ENCODE measurements around the gene DCBLD1. TPM values are rescaled to one million over a fixed set of nuclear protein-coding genes. Genes with fewer than 3 reads are reported as not detected.

Gene DCBLD1
- total RNA-seq, 1 donor: 29.7 TPM

DNA sequence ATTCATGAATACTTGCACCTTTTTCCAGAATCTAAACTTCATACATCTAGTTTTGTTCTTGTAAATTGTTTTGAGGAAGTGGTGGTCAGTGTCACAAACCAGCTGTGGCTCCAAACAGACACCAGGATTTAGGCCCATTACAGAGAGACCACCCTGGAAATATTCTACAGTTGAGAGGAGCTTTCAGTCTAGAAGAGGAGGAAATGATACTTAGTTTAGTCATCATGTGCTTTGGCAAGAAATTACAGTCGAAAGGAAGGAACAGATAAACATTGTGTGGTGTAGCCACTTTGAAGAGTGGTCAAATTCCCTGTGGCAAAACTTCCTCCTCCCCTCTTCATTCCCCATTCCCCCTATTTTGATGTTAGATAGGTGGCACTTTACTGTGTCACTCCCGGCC is 15.7 kb downstream of the DCBLD1 start:
- H4K20me1 ChIP-seq (ENCODE audit: insufficient read depth, low read length): no peaks in the 10 kb centered on the region
- peak overlapping the region; percentile 72 for H3K4me2 ChIP-seq (ENCODE audit: insufficient read depth, low read length)
- no peaks in the 10 kb centered on the region for H3K27me3 ChIP-seq (ENCODE audit: insufficient read depth, low read length)
- no peaks in the 10 kb centered on the region for H3K36me3 ChIP-seq (ENCODE audit: insufficient read depth, low read length)
- no peak overlapping the region for H2AFZ ChIP-seq (ENCODE audit: low read length)
- DNase-seq (ENCODE audit: insufficient read length, low spot score, missing footprints): peak; percentile 84
- H3K79me2 ChIP-seq (ENCODE audit: insufficient read depth, low read length): peaks cover 86% of the 10 kb centered on the region
- peaks cover 71% of the 10 kb centered on the region for H3K4me1 ChIP-seq (ENCODE audit: insufficient read depth, low read length)
- H3K9me3 ChIP-seq (ENCODE audit: low read depth, low read length): no peaks in the 10 kb centered on the region
- peak overlapping the region; percentile 97 for H3K27ac ChIP-seq (ENCODE audit: low read depth, low read length)
- TF ChIP-seq, protein P1, sequence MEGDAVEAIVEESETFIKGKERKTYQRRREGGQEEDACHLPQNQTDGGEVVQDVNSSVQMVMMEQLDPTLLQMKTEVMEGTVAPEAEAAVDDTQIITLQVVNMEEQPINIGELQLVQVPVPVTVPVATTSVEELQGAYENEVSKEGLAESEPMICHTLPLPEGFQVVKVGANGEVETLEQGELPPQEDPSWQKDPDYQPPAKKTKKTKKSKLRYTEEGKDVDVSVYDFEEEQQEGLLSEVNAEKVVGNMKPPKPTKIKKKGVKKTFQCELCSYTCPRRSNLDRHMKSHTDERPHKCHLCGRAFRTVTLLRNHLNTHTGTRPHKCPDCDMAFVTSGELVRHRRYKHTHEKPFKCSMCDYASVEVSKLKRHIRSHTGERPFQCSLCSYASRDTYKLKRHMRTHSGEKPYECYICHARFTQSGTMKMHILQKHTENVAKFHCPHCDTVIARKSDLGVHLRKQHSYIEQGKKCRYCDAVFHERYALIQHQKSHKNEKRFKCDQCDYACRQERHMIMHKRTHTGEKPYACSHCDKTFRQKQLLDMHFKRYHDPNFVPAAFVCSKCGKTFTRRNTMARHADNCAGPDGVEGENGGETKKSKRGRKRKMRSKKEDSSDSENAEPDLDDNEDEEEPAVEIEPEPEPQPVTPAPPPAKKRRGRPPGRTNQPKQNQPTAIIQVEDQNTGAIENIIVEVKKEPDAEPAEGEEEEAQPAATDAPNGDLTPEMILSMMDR (IDR thresholded peaks at IDR 0.05; ENCODE audit: extremely low read depth, low read depth, low read length): no peak
- no peak overlapping the region for H3K4me3 ChIP-seq (ENCODE audit: insufficient read depth, low read length)

DNA sequence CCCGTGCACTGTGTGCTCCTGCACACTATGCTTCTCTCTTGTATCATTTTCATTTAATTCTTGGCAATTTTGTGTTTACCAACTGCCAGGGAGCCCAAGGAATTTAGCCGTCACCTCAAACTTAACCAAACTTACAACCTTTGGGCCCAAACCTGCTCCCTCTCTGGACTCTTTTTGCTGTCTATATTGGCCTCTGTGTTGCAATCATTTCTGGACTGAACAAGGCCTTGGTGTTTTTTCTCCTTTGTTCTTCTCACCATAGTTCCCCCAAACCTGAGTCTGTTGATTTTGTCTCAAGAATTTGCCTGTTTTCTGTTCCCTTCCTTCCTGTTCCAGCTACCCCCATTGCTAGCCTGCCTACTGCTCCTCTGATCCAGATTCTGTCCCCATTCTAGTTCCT is 19.2 kb downstream of the DCBLD1 start:
- H2AFZ ChIP-seq (ENCODE audit: low read length): no peak overlapping the region
- H3K79me2 ChIP-seq (ENCODE audit: insufficient read depth, low read length): peaks cover 82% of the 10 kb centered on the region
- H3K4me3 ChIP-seq (ENCODE audit: insufficient read depth, low read length): no peak overlapping the region
- DNase-seq (ENCODE audit: insufficient read length, low spot score, missing footprints): no peak
- H3K4me2 ChIP-seq (ENCODE audit: insufficient read depth, low read length): no peak overlapping the region
- no peaks in the 10 kb centered on the region for H3K27me3 ChIP-seq (ENCODE audit: insufficient read depth, low read length)
- no peaks in the 10 kb centered on the region for H4K20me1 ChIP-seq (ENCODE audit: insufficient read depth, low read length)
- H3K9me3 ChIP-seq (ENCODE audit: low read depth, low read length): no peaks in the 10 kb centered on the region
- TF ChIP-seq, protein P1 (IDR thresholded peaks at IDR 0.05; ENCODE audit: extremely low read depth, low read depth, low read length): no peak
- H3K36me3 ChIP-seq (ENCODE audit: insufficient read depth, low read length): peaks cover 28% of the 10 kb centered on the region
- peaks cover 55% of the 10 kb centered on the region for H3K4me1 ChIP-seq (ENCODE audit: insufficient read depth, low read length)
- peak overlapping the region; percentile 25 for H3K27ac ChIP-seq (ENCODE audit: low read depth, low read length)

DNA sequence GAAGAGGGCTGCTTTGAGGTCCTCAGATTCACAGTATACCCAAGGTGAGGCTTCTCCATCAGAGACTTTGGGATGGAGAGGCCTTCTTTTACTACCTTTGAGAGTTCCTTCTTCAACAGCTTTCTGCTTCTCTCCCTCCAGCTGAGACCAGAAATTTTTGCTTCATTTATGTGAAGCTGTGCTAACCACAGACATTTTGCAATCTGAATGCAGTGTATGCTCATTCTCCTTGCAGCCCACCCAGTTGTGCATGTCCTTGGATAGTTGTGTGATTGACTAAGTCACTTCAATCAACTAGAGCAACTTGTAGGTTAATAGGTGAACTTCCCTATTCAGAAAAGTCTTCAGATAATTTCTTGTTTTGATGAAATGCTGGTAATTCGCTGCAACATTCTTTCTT is 20.1 kb downstream of the DCBLD1 start:
- Histone ChIP-seq H3K27ac (ENCODE audit: low read depth, low read length) (peak overlapping the region; percentile 25), H3K79me2 (ENCODE audit: insufficient read depth, low read length) (peaks cover 76% of the 10 kb centered on the region), H3K9me3 (ENCODE audit: low read depth, low read length) (no peaks in the 10 kb centered on the region), H3K36me3 (ENCODE audit: insufficient read depth, low read length) (peaks cover 28% of the 10 kb centered on the region), H3K4me1 (ENCODE audit: insufficient read depth, low read length) (peaks cover 49% of the 10 kb centered on the region), H3K4me2 (ENCODE audit: insufficient read depth, low read length) (no peak overlapping the region), H3K4me3 (ENCODE audit: insufficient read depth, low read length) (no peak overlapping the region), H2AFZ (ENCODE audit: low read length) (no peak overlapping the region), H4K20me1 (ENCODE audit: insufficient read depth, low read length) (no peaks in the 10 kb centered on the region), H3K27me3 (ENCODE audit: insufficient read depth, low read length) (no peaks in the 10 kb centered on the region)
- TF ChIP-seq, protein P1 (IDR thresholded peaks at IDR 0.05; ENCODE audit: extremely low read depth, low read depth, low read length): no peak
- DNase-seq (ENCODE audit: insufficient read length, low spot score, missing footprints): no peak

DNA sequence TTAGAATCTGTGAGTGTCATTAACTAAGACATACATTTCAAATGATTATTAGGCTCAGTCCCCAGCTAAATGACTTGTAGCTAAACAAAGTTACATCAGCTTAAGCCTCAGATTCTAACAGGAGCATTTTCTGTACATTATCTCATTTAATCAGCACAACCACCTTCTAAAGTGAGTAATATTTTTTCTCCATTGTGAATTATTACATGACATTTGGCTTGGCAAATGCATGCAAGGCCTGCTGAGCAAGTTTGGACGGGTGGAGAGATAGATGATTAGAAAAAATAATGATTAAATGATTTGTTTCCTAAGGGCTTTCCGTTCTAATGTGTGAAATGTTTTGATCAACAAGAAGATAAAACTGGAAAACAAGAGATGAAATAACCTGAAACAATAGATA is 20.7 kb downstream of the DCBLD1 start:
- Histone ChIP-seq H3K27me3 (ENCODE audit: insufficient read depth, low read length) (no peaks in the 10 kb centered on the region), H3K4me3 (ENCODE audit: insufficient read depth, low read length) (no peak overlapping the region), H3K9me3 (ENCODE audit: low read depth, low read length) (no peaks in the 10 kb centered on the region), H3K4me1 (ENCODE audit: insufficient read depth, low read length) (peaks cover 45% of the 10 kb centered on the region), H3K79me2 (ENCODE audit: insufficient read depth, low read length) (peaks cover 80% of the 10 kb centered on the region), H2AFZ (ENCODE audit: low read length) (no peak overlapping the region), H4K20me1 (ENCODE audit: insufficient read depth, low read length) (no peaks in the 10 kb centered on the region), H3K27ac (ENCODE audit: low read depth, low read length) (peak overlapping the region; percentile 8), H3K36me3 (ENCODE audit: insufficient read depth, low read length) (peaks cover 30% of the 10 kb centered on the region), H3K4me2 (ENCODE audit: insufficient read depth, low read length) (no peak overlapping the region)
- DNase-seq (ENCODE audit: insufficient read length, low spot score, missing footprints): no peak
- TF ChIP-seq, protein P1 (IDR thresholded peaks at IDR 0.05; ENCODE audit: extremely low read depth, low read depth, low read length): no peak

Data from osteoblast (primary cell).